H9 (cell line): ENCODE data around the gene GPATCH2. TPM values are rescaled to one million over a fixed set of nuclear protein-coding genes. Genes with fewer than 3 reads are reported as not detected.

ENCODE experiments used
- DNase-seq: peaks from one replicate; pipeline ENCODE4 v3.0.0-alpha.2; 2017
- H2AFZ ChIP-seq: one replicate; pipeline ENCODE4 v1.6.1; 2013; ENCODE audit warnings: mild to moderate bottlenecking, low read length, control low read depth, moderate library complexity
- H2AK5ac ChIP-seq: 2 replicates; pipeline ENCODE4 v1.6.1; 2013; ENCODE audit warnings: low read length, control low read depth, mixed read lengths; ENCODE audit not compliant: insufficient read length
- H2BK120ac ChIP-seq: one replicate; pipeline ENCODE4 v1.6.1; 2013; ENCODE audit warnings: low read depth, mild to moderate bottlenecking, low read length, control low read depth, inconsistent platforms; ENCODE audit not compliant: poor library complexity, severe bottlenecking
- H2BK12ac ChIP-seq: 2 replicates; pipeline ENCODE4 v1.6.1; 2013; ENCODE audit warnings: low read length, control low read depth, mixed read lengths, low read depth; ENCODE audit not compliant: insufficient read length
- H2BK15ac ChIP-seq: 2 replicates; pipeline ENCODE4 v1.6.1; 2013; ENCODE audit warnings: low read depth, low read length, control low read depth
- H2BK20ac ChIP-seq: one replicate; pipeline ENCODE4 v1.6.1; 2013; ENCODE audit warnings: low read depth, mild to moderate bottlenecking, low read length, control low read depth, inconsistent platforms; ENCODE audit not compliant: poor library complexity, severe bottlenecking
- H2BK5ac ChIP-seq: 2 replicates; pipeline ENCODE4 v1.6.1; 2013; ENCODE audit warnings: low read length, control low read depth, mixed read lengths; ENCODE audit not compliant: insufficient read length
- H3K14ac ChIP-seq: 2 replicates; pipeline ENCODE4 v1.6.1; 2013; ENCODE audit warnings: low read length, control low read depth; ENCODE audit not compliant: insufficient read depth
- H3K18ac ChIP-seq: 2 replicates; pipeline ENCODE4 v1.6.1; 2013; ENCODE audit warnings: low read depth, mild to moderate bottlenecking, mixed read lengths, low read length, control low read depth; ENCODE audit not compliant: insufficient read length
- H3K23ac ChIP-seq: 2 replicates; pipeline ENCODE4 v1.6.1; 2013; ENCODE audit warnings: low read length, control low read depth, mixed read lengths, low read depth; ENCODE audit not compliant: insufficient read length
- H3K23me2 ChIP-seq: 2 replicates; pipeline ENCODE4 v1.6.1; 2013; ENCODE audit warnings: low read depth, mild to moderate bottlenecking, mixed read lengths, low read length, control low read depth; ENCODE audit not compliant: insufficient read length, poor library complexity, severe bottlenecking
- H3K27ac ChIP-seq: 2 replicates; pipeline ENCODE4 v1.5.1; 2013; ENCODE audit warnings: low read length, control low read depth, mixed read lengths, low read depth; ENCODE audit not compliant: insufficient read length
- H3K27me3 ChIP-seq: 2 replicates; pipeline ENCODE4 v1.6.1; 2013; ENCODE audit warnings: low read length, control low read depth, inconsistent platforms; ENCODE audit not compliant: insufficient read depth
- H3K4ac ChIP-seq: 2 replicates; pipeline ENCODE4 v1.6.1; 2013; ENCODE audit warnings: low read depth, mild to moderate bottlenecking, control low read depth, inconsistent platforms, low read length, moderate library complexity
- H3K4me1 ChIP-seq: 2 replicates; pipeline ENCODE4 v1.6.1; 2013; ENCODE audit warnings: low read length, control low read depth, inconsistent platforms; ENCODE audit not compliant: insufficient read depth
- H3K4me2 ChIP-seq: 2 replicates; pipeline ENCODE4 v1.6.1; 2013; ENCODE audit warnings: low read length, control low read depth, mixed read lengths; ENCODE audit not compliant: insufficient read length, insufficient read depth
- H3K56ac ChIP-seq: 2 replicates; pipeline ENCODE4 v1.6.1; 2013; ENCODE audit warnings: low read depth, mild to moderate bottlenecking, mixed read lengths, low read length, control low read depth; ENCODE audit not compliant: insufficient read length
- H3K79me1 ChIP-seq: 2 replicates; pipeline ENCODE4 v1.6.1; 2013; ENCODE audit warnings: low read depth, mild to moderate bottlenecking, moderate library complexity, low read length, control low read depth, inconsistent platforms; ENCODE audit not compliant: insufficient read depth, poor library complexity, severe bottlenecking
- H3K79me2 ChIP-seq: 2 replicates; pipeline ENCODE4 v1.6.1; 2013; ENCODE audit warnings: low read length, control low read depth, inconsistent platforms; ENCODE audit not compliant: insufficient read depth
- H3K9ac ChIP-seq: 2 replicates; pipeline ENCODE4 v1.6.1; 2013; ENCODE audit warnings: low read length, control low read depth, mixed read lengths; ENCODE audit not compliant: insufficient read length; ENCODE audit errors: extremely low read depth
- H3K9me3 ChIP-seq: one replicate; pipeline ENCODE4 v1.6.1; 2013; ENCODE audit warnings: low read depth, low read length, inconsistent platforms; ENCODE audit not compliant: control insufficient read depth
- H3T11ph ChIP-seq: one replicate; pipeline ENCODE4 v1.6.1; 2013; ENCODE audit warnings: mild to moderate bottlenecking, low read length, control low read depth, inconsistent platforms
- H4K20me1 ChIP-seq: one replicate; pipeline ENCODE4 v1.6.1; 2013; ENCODE audit not compliant: control insufficient read depth, insufficient read length, insufficient read depth
- H4K5ac ChIP-seq: 2 replicates; pipeline ENCODE4 v1.6.1; 2013; ENCODE audit warnings: low read depth, mild to moderate bottlenecking, mixed read lengths, low read length, control low read depth; ENCODE audit not compliant: insufficient read length
- H4K8ac ChIP-seq: replicated peaks from 2 replicates; pipeline ENCODE4 v1.6.1; 2013; ENCODE audit warnings: low read length, control low read depth, mixed read lengths, low read depth; ENCODE audit not compliant: insufficient read length
- H4K91ac ChIP-seq: 2 replicates; pipeline ENCODE4 v1.6.1; 2013; ENCODE audit warnings: low read depth, mild to moderate bottlenecking, moderate library complexity, mixed read lengths, low read length, control low read depth; ENCODE audit not compliant: insufficient read length
- H3K27ac Mint-ChIP-seq, 3 experiments: 2 replicates in 2 of 3; 3 replicates in 1 of 3; pipeline ENCODE4 v1.8.0; 2020 to 2021; ENCODE audit warnings: mixed read lengths in 3 of 3, mild to moderate bottlenecking in 1 of 3, moderate library complexity in 1 of 3
- H3K27me3 Mint-ChIP-seq: 2 replicates; pipeline ENCODE4 v1.8.0; 2021; ENCODE audit warnings: low read depth, mild to moderate bottlenecking, moderate library complexity, mixed read lengths
- H3K36me3 Mint-ChIP-seq, 3 experiments: 2 replicates in 2 of 3; 3 replicates in 1 of 3; pipeline ENCODE4 v1.8.0; 2020 to 2021; ENCODE audit warnings: low read depth in 3 of 3, mixed read lengths in 3 of 3; ENCODE audit not compliant: insufficient read depth in 1 of 3
- H3K4me1 Mint-ChIP-seq, 2 experiments: 2 replicates each; pipeline ENCODE4 v1.8.0; 2020; ENCODE audit warnings: mixed read lengths in 2 of 2
- H3K4me3 Mint-ChIP-seq, 2 experiments: 2 replicates in 1 of 2; 3 replicates in 1 of 2; pipeline ENCODE4 v1.8.0; 2020 to 2021; ENCODE audit warnings: mild to moderate bottlenecking in 2 of 2, mixed read lengths in 2 of 2, moderate library complexity in 1 of 2
- H3K9me3 Mint-ChIP-seq, 2 experiments: 2 replicates in 1 of 2; 3 replicates in 1 of 2; pipeline ENCODE4 v1.8.0; 2020; ENCODE audit warnings: mild to moderate bottlenecking in 2 of 2, mixed read lengths in 2 of 2, moderate library complexity in 1 of 2
- CTCF ChIP-seq: fragments of 200-600 bp; sonication (generic); conservative IDR thresholded peaks from 3 replicates; pipeline ENCODE4 v1.8.0; 2021; ENCODE audit warnings: antibody characterized with exemption, mild to moderate bottlenecking
- total RNA-seq: library from RNA; stranded (reverse); gene quantifications from 2 replicates; pipeline ENCODE4 v1.2.1, GENCODE V29; 2021

Gene GPATCH2
- total RNA-seq, 1 experiment from 2014 or later = 14.3 TPM

- Histone ChIP-seq H3K9ac (no peak overlapping the region), H2BK12ac (no peak overlapping the region), H3K79me1 (no peaks in the 10 kb centered on the region), H4K91ac (no peak overlapping the region), H3K9me3 (no peaks in the 10 kb centered on the region), H3K4me2 (no peak overlapping the region), H3K56ac (no peak overlapping the region), H2AFZ (no peak overlapping the region), H3K79me2 (no peaks in the 10 kb centered on the region), H4K5ac (no peak overlapping the region), H3K4me1 (no peaks in the 10 kb centered on the region), H3K27me3 (no peaks in the 10 kb centered on the region), H3K4ac (no peak overlapping the region), H2BK5ac (no peak overlapping the region), H2BK15ac (no peak overlapping the region), H3K18ac (no peak overlapping the region), H2AK5ac (no peak overlapping the region), H2BK120ac (no peak overlapping the region), H3K14ac (no peak overlapping the region), H3K23me2 (no peaks in the 10 kb centered on the region), H4K8ac (no peak overlapping the region), H3K23ac (no peak overlapping the region), H3T11ph (no peak overlapping the region), H2BK20ac (no peak overlapping the region), H3K27ac (no peak overlapping the region), H4K20me1 (no peaks in the 10 kb centered on the region)
- Mint-ChIP-seq H3K4me3 (no peak overlapping the region), H3K27ac (no peak overlapping the region), H3K27me3 (no peaks in the 10 kb centered on the region), H3K9me3 (no peaks in the 10 kb centered on the region), H3K36me3 (no peaks in the 10 kb centered on the region), H3K4me1 (no peaks in the 10 kb centered on the region)
- DNase-seq = no peak
- TF ChIP-seq CTCF = no peak
Observed at GRCh38 chr1:217661407-217661806, 30.5 kb upstream of the GPATCH2 start.
